ENCODE data around the gene RYR2. TPM values are rescaled to one million over a fixed set of nuclear protein-coding genes. Genes with fewer than 3 reads are reported as not detected.

Gene RYR2
- total RNA-seq, 1 experiment from 2014 or later, result 0.27 TPM

- DNase-seq (ENCODE audit: low read depth), result no peak
Observed at GRCh38 chr1:237440346-237440745, 398.4 kb downstream of the RYR2 start.

DNA sequence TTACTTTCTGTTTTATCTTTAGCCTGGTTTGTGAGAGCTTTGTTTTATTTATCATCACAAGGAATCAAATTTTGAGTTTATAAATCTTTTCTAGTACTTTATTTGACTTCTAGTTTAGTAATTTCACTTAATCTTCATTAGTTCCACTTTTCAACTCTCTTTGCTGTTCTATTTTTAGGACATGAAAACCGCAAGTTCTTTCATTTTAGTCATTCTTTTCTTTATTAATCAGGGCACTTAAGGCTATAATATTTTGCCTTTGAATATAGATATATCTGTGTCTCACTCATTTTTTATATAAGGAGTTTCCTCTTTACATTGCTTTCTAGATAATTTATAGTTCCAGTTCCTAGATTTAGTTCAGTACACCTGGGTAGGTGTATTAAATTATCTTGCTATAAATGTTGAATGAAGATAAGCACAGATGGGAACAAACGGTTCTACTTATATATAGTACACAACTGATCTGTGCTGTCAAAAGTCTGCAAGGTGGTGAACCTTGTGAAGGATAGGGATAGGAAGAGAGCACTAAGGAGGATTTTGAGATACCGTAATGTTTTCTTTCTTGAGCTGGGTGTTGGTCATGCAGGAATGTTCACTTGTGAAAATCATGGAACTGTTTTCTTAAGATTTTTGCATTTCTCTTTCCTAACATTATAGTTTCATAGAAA lies 402.3 kb downstream of the RYR2 start:
- DNase-seq (ENCODE audit: low read depth), result no peak

- DNase-seq (ENCODE audit: low read depth), result no peak
Observed at GRCh38 chr1:237448042-237448441, 406.1 kb downstream of the RYR2 start.

- no peak for DNase-seq (ENCODE audit: low read depth)
Observed at GRCh38 chr1:237457573-237457972, 415.6 kb downstream of the RYR2 start.

DNA sequence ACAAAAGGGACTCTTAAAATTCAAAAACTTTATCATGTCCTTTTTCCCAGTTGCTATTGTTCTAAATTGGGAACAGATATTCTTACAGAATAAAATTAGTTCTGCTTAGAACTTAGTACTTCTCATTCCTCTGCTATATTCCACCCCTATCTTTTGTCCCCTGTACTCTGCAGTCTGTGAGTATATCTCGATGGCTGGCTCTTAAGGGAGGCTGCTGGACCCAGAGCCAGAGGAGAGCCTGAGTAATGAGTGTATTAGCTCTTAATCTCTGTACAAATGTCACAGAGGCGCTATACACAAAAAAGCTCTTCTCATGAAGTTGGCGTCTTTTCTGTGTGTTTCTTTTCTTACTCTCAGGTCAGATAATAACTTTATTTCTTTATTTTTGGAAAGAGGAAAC lies 425.3 kb downstream of the RYR2 start:
- no peak for DNase-seq (ENCODE audit: low read depth)

DNA sequence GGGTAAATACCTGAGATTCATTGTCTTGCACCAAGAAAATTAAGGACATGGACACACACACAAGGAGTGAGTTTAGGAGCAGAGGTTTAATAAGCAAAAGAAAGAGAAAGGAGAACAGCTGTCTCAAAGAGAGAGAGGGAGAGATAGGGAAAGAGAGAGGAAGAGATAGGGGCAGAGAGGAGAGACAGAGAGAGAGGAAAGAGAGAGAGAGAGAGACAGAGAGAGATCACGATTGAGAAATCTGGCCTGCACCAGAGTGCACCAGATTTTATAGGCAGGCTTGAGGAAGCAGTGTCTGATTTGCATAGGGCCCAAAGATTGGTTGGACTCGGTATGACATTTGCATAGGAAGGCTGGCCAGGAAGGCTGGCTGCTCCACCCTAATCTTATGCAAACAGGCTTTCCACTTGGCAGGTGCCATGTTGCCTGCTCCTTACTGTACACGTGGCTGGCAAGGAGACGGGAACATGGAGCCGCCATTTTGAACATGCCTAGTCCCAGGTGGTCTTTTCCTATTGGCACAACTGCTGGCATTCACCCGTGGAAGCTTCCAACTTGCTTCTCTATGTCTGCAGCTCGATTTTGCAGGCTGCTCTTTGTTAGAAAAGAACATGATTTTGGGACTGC lies 428.8 kb downstream of the RYR2 start:
- peak; percentile 62 for DNase-seq (ENCODE audit: low read depth)

GRCh38 chr1:237471377-237471776 lies 429.4 kb downstream of the RYR2 start:
- DNase-seq (ENCODE audit: low read depth), result no peak

DNA sequence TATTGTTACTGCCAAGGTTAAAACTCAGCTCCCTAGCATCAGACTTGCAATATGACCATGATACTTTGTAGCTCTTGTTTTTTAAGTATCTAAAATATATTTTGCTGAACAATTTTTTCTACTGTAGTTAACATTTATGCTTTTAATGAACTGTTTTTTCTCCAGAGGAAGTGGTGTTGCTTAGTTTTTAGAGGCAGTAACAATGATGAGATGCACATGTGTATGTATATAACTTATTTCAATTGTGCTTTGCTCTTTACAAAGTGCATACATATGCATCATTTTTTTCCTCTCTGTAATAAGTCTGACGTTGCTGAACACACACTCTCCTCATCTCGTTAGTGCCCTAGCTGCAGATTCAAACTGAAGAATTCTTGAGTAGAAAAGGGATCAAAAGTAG lies 430.0 kb downstream of the RYR2 start:
- no peak for DNase-seq (ENCODE audit: low read depth)

- no peak for DNase-seq (ENCODE audit: low read depth)
Observed at GRCh38 chr1:237473854-237474253, 431.9 kb downstream of the RYR2 start.

- no peak for DNase-seq (ENCODE audit: low read depth)
Observed at GRCh38 chr1:237478082-237478481, 436.1 kb downstream of the RYR2 start.

- no peak for DNase-seq (ENCODE audit: low read depth)
Observed at GRCh38 chr1:237478842-237479241, 436.9 kb downstream of the RYR2 start.

- peak; percentile 52 for DNase-seq (ENCODE audit: low read depth)
Observed at GRCh38 chr1:237482777-237483176, 440.8 kb downstream of the RYR2 start.

GRCh38 chr1:237492359-237492758 lies 450.4 kb downstream of the RYR2 start:
- DNase-seq (ENCODE audit: low read depth), result peak; percentile 5

GRCh38 chr1:237500566-237500965 lies 458.6 kb downstream of the RYR2 start:
- DNase-seq (ENCODE audit: low read depth), result no peak

DNA sequence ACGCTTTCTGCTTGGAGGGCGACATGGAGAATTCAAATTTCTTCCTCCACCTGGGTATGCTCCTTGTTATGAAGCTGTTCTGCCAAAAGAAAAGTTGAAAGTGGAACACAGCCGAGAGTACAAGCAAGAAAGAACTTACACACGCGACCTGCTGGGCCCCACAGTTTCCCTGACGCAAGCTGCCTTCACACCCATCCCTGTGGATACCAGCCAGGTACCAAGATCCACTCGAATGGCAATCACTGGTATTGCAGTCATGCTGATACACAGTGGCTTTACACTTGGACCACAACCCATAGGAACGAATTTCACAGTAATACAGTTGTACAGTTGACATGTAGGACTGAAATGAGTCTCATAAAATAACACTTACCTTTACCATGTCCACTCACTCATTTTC lies 461.3 kb downstream of the RYR2 start:
- DNase-seq (ENCODE audit: low read depth), result no peak

DNA sequence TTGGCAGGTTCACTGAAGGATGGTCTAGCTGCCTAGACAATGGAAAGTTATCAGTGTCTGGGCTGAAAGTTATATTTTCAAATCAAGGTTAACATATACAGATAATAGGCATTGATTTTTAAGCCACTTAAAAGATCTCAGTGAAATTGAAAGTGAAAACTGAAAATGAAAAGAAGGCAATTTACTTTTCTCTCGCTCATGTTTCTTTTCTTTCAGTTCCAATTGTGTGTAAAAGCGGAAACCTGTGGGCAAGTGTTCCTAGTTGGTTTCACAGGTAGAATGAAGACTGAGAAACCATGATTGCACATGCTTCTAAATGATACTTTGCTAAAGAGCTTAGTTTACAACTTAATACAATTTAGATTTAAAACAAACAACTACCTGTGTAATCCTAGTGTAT lies 465.0 kb downstream of the RYR2 start:
- no peak for DNase-seq (ENCODE audit: low read depth)

DNA sequence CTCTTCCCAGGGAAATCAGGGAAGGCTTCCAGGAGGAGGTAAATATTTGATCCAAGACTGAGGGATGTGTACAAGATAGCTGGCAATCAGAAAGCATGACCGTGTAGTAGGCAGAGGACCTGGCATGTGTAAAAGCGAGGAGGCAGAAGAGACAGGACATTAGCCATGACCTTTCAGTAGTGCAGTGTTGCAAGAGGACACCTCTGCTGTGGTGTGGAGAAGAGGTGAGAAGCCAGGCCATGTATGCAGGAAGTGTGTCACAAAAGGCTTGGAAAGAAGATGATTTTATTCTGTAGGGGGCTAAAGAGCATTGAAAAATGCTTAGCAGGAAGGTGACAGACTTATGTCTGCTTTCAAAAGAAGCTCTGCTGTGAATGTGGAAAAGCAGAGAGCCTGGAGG lies 467.8 kb downstream of the RYR2 start:
- no peak for DNase-seq (ENCODE audit: low read depth)

- no peak for DNase-seq (ENCODE audit: low read depth)
Observed at GRCh38 chr1:237525102-237525501, 483.1 kb downstream of the RYR2 start.

- peak; percentile 5 for DNase-seq (ENCODE audit: low read depth)
Observed at GRCh38 chr1:237527761-237528160, 485.8 kb downstream of the RYR2 start.

- DNase-seq (ENCODE audit: low read depth), result no peak
Observed at GRCh38 chr1:237528545-237528944, 486.6 kb downstream of the RYR2 start.

DNA sequence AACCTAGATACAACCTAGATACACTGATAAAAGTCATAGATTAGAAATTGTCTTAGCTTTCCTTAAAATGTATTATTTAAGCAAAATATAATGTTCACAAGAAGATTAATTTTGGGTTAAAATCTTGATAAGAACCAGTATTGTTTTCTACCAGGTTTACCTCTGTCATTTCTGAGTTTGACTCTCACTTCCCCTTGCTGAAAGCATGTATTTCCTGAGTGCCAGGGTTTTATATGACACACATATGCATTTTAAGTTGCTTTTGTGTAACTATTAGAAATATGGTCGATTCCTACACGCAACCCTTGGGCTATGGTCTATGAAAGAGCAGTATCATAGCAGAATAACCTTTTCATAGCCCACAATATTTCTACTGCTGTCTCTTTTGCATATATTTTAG lies 497.1 kb downstream of the RYR2 start:
- no peak for DNase-seq (ENCODE audit: low read depth)

DNA sequence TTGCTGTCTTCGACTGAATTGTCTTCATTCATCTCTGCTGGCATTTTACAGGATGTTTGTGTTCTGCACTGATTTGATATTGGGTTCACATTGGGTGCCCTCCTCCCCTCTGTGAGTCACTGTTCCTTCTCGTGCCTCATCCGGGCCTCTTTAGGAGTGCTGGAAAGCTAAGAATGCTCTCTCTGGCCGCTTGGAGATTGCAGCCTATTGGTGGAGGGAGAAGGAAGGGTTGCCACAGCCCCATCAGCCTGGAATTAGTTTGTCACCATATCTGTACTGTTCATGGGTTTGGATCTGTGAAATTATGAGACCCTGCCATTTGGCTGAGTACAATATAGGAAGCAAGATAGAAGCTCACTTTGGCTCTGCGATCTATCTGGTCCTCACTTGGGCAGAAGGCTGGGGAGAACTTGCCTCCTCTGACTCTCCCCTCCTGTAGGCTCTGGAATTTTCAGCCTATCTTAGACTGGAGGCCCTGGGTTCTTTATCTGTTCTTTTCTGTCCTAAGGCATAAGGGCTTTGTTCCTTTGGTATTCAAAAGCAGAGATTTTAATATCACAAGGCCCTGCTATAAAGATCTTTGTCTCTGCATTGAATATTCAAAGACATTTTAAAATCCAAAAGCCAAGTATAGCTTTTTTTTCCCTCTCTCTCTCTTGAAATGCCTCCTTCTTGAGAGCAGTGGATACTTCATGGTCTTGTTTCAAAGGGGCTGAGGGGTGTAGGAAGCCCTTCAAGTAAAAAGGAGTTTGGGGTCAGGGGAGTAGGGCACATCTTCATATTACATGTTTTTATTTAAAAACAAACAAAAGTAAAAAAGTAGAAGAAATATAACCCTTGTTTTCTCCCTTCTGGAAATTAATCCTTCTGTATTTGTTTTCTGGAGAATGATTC lies 500.8 kb downstream of the RYR2 start:
- peak; percentile 34 for DNase-seq (ENCODE audit: low read depth)

- DNase-seq (ENCODE audit: low read depth), result no peak
Observed at GRCh38 chr1:237553078-237553477, 511.1 kb downstream of the RYR2 start.

Data from M059J (cell line).